ENCODE data around the gene KCNQ5.

Gene KCNQ5

DNA sequence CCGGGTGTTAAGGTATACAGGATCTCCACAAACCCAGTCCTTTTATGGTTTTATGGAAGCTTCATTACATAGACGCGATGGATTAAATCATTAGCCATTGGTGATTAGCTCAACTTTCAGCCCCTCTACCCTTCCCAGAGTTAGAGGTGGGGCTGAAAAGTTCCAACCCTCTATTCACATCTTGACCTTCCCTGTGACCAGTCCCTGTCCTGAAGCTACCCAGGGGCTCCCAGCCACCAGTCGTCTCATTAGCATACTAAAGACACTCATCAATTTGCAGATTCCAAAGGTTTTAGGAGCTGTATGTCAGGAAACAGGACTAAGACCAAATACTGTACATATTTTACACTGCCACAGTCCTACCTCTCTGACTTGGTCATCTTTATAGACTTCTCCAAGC is 582.4 kb downstream of the KCNQ5 start:
- no peak overlapping the region for H3K4me3 ChIP-seq (ENCODE audit: low read length)
- DNase-seq (ENCODE audit: low read depth) = no peak
- TF ChIP-seq, protein P1, sequence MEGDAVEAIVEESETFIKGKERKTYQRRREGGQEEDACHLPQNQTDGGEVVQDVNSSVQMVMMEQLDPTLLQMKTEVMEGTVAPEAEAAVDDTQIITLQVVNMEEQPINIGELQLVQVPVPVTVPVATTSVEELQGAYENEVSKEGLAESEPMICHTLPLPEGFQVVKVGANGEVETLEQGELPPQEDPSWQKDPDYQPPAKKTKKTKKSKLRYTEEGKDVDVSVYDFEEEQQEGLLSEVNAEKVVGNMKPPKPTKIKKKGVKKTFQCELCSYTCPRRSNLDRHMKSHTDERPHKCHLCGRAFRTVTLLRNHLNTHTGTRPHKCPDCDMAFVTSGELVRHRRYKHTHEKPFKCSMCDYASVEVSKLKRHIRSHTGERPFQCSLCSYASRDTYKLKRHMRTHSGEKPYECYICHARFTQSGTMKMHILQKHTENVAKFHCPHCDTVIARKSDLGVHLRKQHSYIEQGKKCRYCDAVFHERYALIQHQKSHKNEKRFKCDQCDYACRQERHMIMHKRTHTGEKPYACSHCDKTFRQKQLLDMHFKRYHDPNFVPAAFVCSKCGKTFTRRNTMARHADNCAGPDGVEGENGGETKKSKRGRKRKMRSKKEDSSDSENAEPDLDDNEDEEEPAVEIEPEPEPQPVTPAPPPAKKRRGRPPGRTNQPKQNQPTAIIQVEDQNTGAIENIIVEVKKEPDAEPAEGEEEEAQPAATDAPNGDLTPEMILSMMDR (conservative IDR thresholded peaks at IDR 0.05; ENCODE audit: low read length) = no peak

DNA sequence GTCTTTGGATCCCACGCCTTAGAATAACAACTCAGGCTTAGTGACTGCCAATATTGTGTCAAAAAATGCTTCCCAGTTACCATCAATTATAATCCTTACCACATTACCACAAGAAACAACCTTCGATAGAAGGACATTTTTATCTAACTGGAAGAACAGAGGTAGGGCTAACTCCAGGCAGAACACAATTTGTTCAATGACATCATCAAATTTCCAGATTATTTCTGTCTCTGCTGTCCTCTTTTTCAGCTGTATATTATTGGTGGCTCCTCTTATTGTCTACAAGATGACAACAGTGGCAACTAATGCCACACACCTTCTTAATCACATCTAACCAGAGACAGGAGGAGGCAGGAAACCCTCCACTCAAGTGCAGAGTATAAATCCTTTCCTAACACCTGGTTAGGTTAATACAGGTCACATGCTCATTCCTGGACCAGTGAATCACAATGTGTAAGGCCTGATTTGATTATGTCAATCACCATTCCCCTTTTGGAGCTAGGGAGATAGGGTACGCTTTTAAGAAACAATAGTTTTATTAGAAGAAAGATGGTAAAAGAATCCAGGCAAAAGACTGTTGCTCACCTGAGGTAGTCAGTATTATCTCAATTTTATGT is 585.5 kb downstream of the KCNQ5 start:
- no peak overlapping the region for H3K4me3 ChIP-seq (ENCODE audit: low read length)
- no peak for DNase-seq (ENCODE audit: low read depth)

DNA sequence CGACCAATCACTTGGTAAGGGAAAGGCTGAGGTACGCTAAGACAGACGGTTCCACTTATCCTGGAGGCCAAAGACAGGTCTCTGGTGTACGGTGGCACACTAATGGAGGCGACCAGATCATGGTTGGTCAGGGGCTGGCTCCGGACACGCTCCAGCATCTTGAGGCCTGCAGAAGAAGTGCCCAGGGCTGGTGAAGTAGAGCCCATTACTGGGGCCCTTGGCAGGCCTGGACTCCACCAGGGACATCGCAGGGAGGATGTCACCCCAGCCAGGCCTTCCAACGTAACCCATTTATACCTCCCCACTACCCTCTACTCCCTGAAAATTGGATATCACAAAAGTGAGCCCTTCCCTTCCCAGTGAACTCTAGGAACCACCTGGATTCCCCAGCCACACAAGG is 587.3 kb downstream of the KCNQ5 start:
- DNase-seq (ENCODE audit: low read depth) = no peak
- H3K4me3 ChIP-seq (ENCODE audit: low read length) = no peak overlapping the region
- TF ChIP-seq, protein P1 (conservative IDR thresholded peaks at IDR 0.05; ENCODE audit: low read length) = no peak

More for the DNA sequence above, 585.5 kb downstream of the KCNQ5 start:
- TF ChIP-seq, protein P1 (conservative IDR thresholded peaks at IDR 0.05; ENCODE audit: low read length) = no peak

DNA sequence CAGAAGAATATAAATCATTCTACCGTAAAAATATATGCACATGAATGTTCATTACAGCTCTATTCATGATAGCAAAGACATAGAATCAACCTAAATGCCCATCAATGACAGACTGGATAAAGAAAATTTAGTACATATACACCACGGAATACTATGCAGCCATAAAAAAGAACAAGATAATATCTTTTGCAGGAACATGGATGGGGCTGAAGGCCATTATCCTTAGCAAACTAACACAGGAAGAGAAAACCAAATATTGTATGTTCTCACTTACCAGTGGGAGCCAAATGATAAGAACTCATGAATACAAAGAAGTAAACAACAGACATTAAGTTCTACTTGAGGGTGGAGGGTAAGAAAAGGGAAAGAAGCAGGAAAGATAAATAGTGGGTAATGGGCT is 595.0 kb downstream of the KCNQ5 start:
- no peak for DNase-seq (ENCODE audit: low read depth)
- TF ChIP-seq, protein P1 (conservative IDR thresholded peaks at IDR 0.05; ENCODE audit: low read length) = no peak
- no peak overlapping the region for H3K4me3 ChIP-seq (ENCODE audit: low read length)

DNA sequence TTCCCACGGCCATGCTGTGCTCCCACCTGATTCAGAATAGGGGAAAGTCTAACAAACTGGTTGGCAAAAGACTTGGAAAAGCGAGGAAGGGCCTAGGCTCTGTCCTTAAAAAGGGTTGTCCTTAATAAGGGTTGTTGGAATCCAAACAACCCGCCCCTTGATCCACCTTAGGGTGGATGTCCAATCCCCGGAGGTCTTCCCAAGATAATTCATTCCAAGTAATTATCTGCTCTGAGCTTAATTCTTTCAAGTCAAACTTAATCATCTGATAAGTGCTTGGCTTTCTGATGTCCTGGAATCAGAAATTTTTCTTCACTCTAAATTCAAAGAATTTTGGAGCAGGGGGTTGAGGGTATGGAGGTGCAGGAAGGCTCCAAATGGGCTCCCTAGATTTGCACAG is 603.5 kb downstream of the KCNQ5 start, which contains the start of gene KHDC1L:
TSS of gene KHDC1L (minus strand) at position 101 of the 400 bp plus-strand sequence. CDS start at position 13, 88 bp downstream.
- no peak for DNase-seq (ENCODE audit: low read depth)
- no peak within 1 kb of the TSS for H3K4me3 ChIP-seq (ENCODE audit: low read length)
- TF ChIP-seq, protein P1 (conservative IDR thresholded peaks at IDR 0.05; ENCODE audit: low read length) = no peak

DNA sequence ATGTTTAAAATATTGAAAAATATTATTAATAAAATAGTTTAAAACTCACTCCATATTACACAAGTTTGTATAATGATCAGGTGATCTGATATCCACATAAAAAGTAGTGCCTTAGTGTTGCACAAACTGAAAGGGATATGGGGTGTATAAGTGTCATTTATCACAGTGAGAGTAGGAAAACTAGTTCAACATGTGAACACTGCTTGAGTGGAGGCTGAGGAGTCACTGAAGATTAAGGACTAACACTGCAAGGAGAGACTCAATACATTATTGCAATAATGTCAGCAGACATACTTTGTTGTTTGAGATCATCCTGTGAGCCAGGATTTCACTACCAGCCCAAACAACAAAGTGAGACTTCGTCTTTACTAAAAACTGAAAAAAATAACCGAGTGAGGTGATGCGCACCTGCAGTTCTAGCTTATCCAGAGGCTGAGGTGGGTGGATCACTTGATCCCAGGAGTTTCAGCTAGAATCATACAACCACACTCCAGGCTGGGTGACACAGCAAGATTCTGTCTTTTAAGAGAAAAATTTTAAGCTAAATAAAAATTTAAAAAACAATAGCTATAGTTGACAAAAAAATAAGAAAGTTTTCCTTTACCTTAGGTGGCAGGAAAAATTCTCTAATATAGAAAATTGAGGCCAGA is 605.9 kb downstream of the KCNQ5 start:
- no peak for DNase-seq (ENCODE audit: low read depth)
- no peak overlapping the region for H3K4me3 ChIP-seq (ENCODE audit: low read length)
- TF ChIP-seq, protein P1 (conservative IDR thresholded peaks at IDR 0.05; ENCODE audit: low read length) = no peak

DNA sequence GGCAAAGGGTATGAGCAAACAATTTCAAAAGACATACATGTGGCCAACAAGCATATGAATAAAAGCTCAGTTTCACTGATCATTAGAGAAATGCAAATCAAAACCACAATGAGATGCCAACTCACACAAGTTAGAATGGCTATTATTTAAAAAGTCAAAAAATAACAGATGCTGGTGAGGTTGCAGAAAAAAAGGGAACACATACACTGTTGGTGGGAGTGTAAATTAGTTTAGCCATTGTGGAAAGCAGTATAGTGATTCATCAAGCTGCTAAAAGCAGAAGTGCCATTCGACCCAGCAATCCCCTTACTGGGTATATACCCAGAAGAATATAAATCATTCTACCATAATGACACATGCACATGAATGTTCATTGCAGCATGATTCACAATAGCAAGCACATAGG is 610.1 kb downstream of the KCNQ5 start:
- H3K4me3 ChIP-seq (ENCODE audit: low read length) = no peak overlapping the region
- TF ChIP-seq, protein P1 (conservative IDR thresholded peaks at IDR 0.05; ENCODE audit: low read length) = no peak
- no peak for DNase-seq (ENCODE audit: low read depth)
